CD14-positive monocyte (primary cell): ENCODE results near the gene CST2. TPM values are rescaled to one million over a fixed set of nuclear protein-coding genes. Genes with fewer than 3 reads are reported as not detected.

Experiments used
- DNase-seq, 3 donors: peaks; one replicate each; pipeline ENCODE4 v3.0.0-alpha.2; 2011 to 2022
- H2AFZ ChIP-seq: 2 replicates; pipeline ENCODE4 v1.6.0; 2012; ENCODE audit warnings: mild to moderate bottlenecking, low read depth, low read length, inconsistent platforms; ENCODE audit not compliant: insufficient read depth, poor library complexity, severe bottlenecking
- H3K27ac ChIP-seq, 2 donors: 1 replicate in 1 of 2; 2 replicates in 1 of 2; pipeline ENCODE4 v1.5.1; 2012 to 2013; ENCODE audit warnings: low read length in 2 of 2, control low read depth in 1 of 2, inconsistent platforms in 1 of 2, low read depth in 1 of 2, mild to moderate bottlenecking in 1 of 2
- H3K27me3 ChIP-seq, 2 donors: one replicate each; pipeline versions ENCODE4 v1.6.0 to v1.6.1; 2011 to 2013; ENCODE audit warnings: low read length in 2 of 2; ENCODE audit not compliant: control insufficient read depth in 2 of 2, insufficient read depth in 2 of 2
- H3K36me3 ChIP-seq, 2 donors: replicated peaks in 1 of 2; 1 replicate in 1 of 2; 2 replicates in 1 of 2; pipeline versions ENCODE4 v1.5.1 to v1.6.1; 2012 to 2013; ENCODE audit warnings: low read length in 2 of 2, control low read depth in 1 of 2, inconsistent platforms in 1 of 2, mild to moderate bottlenecking in 1 of 2; ENCODE audit not compliant: insufficient read depth in 2 of 2, control insufficient read depth in 1 of 2
- H3K4me1 ChIP-seq, 2 donors: 1 replicate in 1 of 2; 2 replicates in 1 of 2; pipeline versions ENCODE4 v1.5.1 to v1.6.1; 2012 to 2013; ENCODE audit warnings: low read length in 2 of 2, control low read depth in 1 of 2, inconsistent platforms in 1 of 2, mild to moderate bottlenecking in 1 of 2, moderate library complexity in 1 of 2; ENCODE audit not compliant: insufficient read depth in 2 of 2, control insufficient read depth in 1 of 2
- H3K4me2 ChIP-seq: replicated peaks from 2 replicates; pipeline ENCODE3; 2012; ENCODE audit warnings: low read length, moderate library complexity, mild to moderate bottlenecking; ENCODE audit not compliant: poor library complexity, severe bottlenecking; ENCODE audit errors: extremely low read depth
- H3K4me3 ChIP-seq, 3 experiments: fragments of 200-600 bp in 1 of 3; sonication (generic) in 1 of 3; replicated peaks in 1 of 3; 1 replicate in 2 of 3; 2 replicates in 1 of 3; pipeline ENCODE4 v1.5.1; 2011 to 2013; ENCODE audit warnings: low read length in 3 of 3, mild to moderate bottlenecking in 3 of 3, control low read depth in 2 of 3, low read depth in 2 of 3, inconsistent platforms in 1 of 3, moderate library complexity in 1 of 3
- H3K79me2 ChIP-seq: 2 replicates; pipeline ENCODE4 v1.6.0; 2012; ENCODE audit warnings: mild to moderate bottlenecking, control low read depth, inconsistent platforms, low read length, moderate library complexity; ENCODE audit not compliant: insufficient read depth
- H3K9ac ChIP-seq: 2 replicates; pipeline ENCODE4 v1.6.0; 2017; ENCODE audit warnings: low read length, mild to moderate bottlenecking; ENCODE audit not compliant: insufficient read depth, poor library complexity, severe bottlenecking
- H3K9me3 ChIP-seq, 2 donors: replicated peaks in 1 of 2; 1 replicate in 1 of 2; 2 replicates in 1 of 2; pipeline versions ENCODE4 v1.5.1 to v1.6.1; 2012 to 2013; ENCODE audit warnings: low read length in 2 of 2, control low read depth in 1 of 2; ENCODE audit not compliant: control insufficient read depth in 1 of 2, insufficient read depth in 1 of 2
- H4K20me1 ChIP-seq: 2 replicates; pipeline ENCODE4 v1.6.0; 2012; ENCODE audit warnings: mild to moderate bottlenecking, low read length, control low read depth, moderate library complexity; ENCODE audit not compliant: insufficient read depth
- H3K27ac Mint-ChIP-seq, 7 donors: one replicate each; pipeline ENCODE4 v1.8.0; 2020; ENCODE audit warnings: mild to moderate bottlenecking in 7 of 7, mixed read lengths in 7 of 7, moderate library complexity in 6 of 7, inconsistent platforms in 2 of 7
- H3K27me3 Mint-ChIP-seq, 3 donors: one replicate each; pipeline ENCODE4 v1.8.0; 2021 to 2022; ENCODE audit warnings: low read depth in 3 of 3, mild to moderate bottlenecking in 3 of 3, mixed read lengths in 3 of 3, moderate library complexity in 3 of 3, inconsistent platforms in 1 of 3
- H3K36me3 Mint-ChIP-seq, 2 donors: one replicate each; pipeline ENCODE4 v1.8.0; 2020; ENCODE audit warnings: mixed read lengths in 2 of 2, inconsistent platforms in 1 of 2, mild to moderate bottlenecking in 1 of 2
- H3K4me1 Mint-ChIP-seq: one replicate; pipeline ENCODE4 v1.8.0; 2020; ENCODE audit warnings: mild to moderate bottlenecking, mixed read lengths
- H3K4me3 Mint-ChIP-seq, 2 donors: one replicate each; pipeline ENCODE4 v1.8.0; 2020; ENCODE audit warnings: mild to moderate bottlenecking in 2 of 2, mixed read lengths in 2 of 2, moderate library complexity in 1 of 2
- H3K9me3 Mint-ChIP-seq, 7 donors: one replicate each; pipeline ENCODE4 v1.8.0; 2020 to 2022; ENCODE audit warnings: mixed read lengths in 7 of 7, mild to moderate bottlenecking in 6 of 7, moderate library complexity in 6 of 7, inconsistent platforms in 2 of 7
- WGBS: methylation state at CpG from one replicate; pipeline ENCODE4 v1.1.5; 2013; ENCODE audit warnings: missing lambda C conversion rate; ENCODE audit not compliant: insufficient coverage; 5-methylcytosine and 5-hydroxymethylcytosine counted together
- intact Hi-C, 2 donors: fragments of 100-400 bp; cut with micrococcal nuclease; formaldehyde crosslinking; loops; one replicate each; pipeline versions ENCODE4 v1.15.0 to v1.15.1; 2023
- polyA plus RNA-seq, 3 donors: library from polyadenylated mRNA; depleted of rRNA in 1 of 3; unstranded in 2 of 3; stranded (reverse) in 1 of 3; fragments of 300-500 nt in 2 of 3; fragments of >200 nt in 1 of 3; fragmentation: Illumina TruSeq in 2 of 3; gene quantifications; 1 replicate in 2 of 3; 2 replicates in 1 of 3; pipeline ENCODE4 v1.2.3, GENCODE V29; 2012 to 2021
- TF ChIP-seq, protein P1 (sequence below): fragments of 200-600 bp; IDR thresholded peaks from one replicate; pipeline ENCODE4 v1.8.0; 2022; ENCODE audit warnings: antibody characterized with exemption, mild to moderate bottlenecking

The CST2 gene
- polyA plus RNA-seq, 3 donors, result not detected

DNA sequence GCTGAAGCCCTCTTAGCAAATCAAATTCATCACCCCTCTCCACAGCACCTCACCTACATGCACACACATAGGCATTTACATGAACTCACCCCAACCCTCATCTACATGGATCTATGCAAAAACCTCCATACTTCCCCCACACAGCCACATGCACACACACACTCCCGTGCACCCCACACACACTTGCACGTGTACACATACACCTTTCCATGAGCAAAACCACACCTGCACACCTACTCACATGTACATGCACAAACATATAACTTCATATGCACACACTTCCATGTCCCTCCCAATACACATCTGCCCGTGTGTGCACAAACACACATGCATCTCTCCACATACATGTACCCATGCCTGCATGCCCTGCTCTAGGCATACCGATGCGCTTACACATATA is 29.7 kb upstream of the CST2 start:
- Histone ChIP-seq H3K4me3 (no peak overlapping the region), H3K4me1 (no peaks in the 10 kb centered on the region), H4K20me1 (no peaks in the 10 kb centered on the region), H3K27me3 (no peaks in the 10 kb centered on the region), H3K27ac (no peak overlapping the region), H3K9ac (no peak overlapping the region), H3K4me2 (no peak overlapping the region), H3K9me3 (no peaks in the 10 kb centered on the region), H2AFZ (no peak overlapping the region), H3K36me3 (no peaks in the 10 kb centered on the region), H3K79me2 (no peaks in the 10 kb centered on the region)
- H3K9me3 Mint-ChIP-seq, result no peaks in the 10 kb centered on the region
- peak overlapping the region in 1 of 7 donors; percentile 23 for H3K27ac Mint-ChIP-seq
- H3K27me3 Mint-ChIP-seq, result peaks cover 0 to 5% (median 3%) of the 10 kb centered on the region in 3 donors
- no peaks in the 10 kb centered on the region for H3K4me1 Mint-ChIP-seq
- no peak overlapping the region for H3K4me3 Mint-ChIP-seq
- no peaks in the 10 kb centered on the region for H3K36me3 Mint-ChIP-seq
- TF ChIP-seq, protein P1, sequence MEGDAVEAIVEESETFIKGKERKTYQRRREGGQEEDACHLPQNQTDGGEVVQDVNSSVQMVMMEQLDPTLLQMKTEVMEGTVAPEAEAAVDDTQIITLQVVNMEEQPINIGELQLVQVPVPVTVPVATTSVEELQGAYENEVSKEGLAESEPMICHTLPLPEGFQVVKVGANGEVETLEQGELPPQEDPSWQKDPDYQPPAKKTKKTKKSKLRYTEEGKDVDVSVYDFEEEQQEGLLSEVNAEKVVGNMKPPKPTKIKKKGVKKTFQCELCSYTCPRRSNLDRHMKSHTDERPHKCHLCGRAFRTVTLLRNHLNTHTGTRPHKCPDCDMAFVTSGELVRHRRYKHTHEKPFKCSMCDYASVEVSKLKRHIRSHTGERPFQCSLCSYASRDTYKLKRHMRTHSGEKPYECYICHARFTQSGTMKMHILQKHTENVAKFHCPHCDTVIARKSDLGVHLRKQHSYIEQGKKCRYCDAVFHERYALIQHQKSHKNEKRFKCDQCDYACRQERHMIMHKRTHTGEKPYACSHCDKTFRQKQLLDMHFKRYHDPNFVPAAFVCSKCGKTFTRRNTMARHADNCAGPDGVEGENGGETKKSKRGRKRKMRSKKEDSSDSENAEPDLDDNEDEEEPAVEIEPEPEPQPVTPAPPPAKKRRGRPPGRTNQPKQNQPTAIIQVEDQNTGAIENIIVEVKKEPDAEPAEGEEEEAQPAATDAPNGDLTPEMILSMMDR, result no peak
- DNase-seq, result no peak
- 95% methylated on average over 5 of the region's 5 CpGs for WGBS
- intact Hi-C loops, result no loop called here

DNA sequence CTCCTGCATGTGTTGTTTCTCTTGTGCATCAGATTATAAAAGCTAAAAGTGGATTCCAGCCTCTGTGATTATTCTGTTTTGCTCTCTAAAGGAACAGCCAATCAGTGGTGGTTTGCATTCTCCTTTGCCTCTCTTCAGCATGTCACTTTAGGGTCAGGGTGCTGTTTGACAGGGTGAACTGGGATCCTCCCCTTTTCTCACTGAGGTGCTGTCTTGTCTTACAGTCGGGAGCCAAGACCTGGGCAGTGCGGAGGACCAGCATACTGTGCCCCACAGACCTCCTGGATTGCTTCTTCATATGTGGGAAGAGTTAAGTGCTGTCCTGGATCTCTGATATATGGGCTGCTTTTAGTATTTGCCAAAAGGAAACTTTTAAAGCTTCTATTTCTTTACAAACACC is 15.2 kb upstream of the CST2 start:
- Mint-ChIP-seq H3K27me3 (peaks cover 3 to 8% (median 4%) of the 10 kb centered on the region in 3 donors), H3K4me3 (no peak overlapping the region), H3K36me3 (no peaks in the 10 kb centered on the region), H3K27ac (no peak overlapping the region), H3K4me1 (no peaks in the 10 kb centered on the region), H3K9me3 (peaks cover 0 to 9% (median 2%) of the 10 kb centered on the region in 7 donors)
- H3K79me2 ChIP-seq, result no peaks in the 10 kb centered on the region
- no peaks in the 10 kb centered on the region for H3K27me3 ChIP-seq
- H3K4me1 ChIP-seq, result no peaks in the 10 kb centered on the region
- no peak for DNase-seq
- H3K4me3 ChIP-seq, result no peak overlapping the region
- no peaks in the 10 kb centered on the region for H3K9me3 ChIP-seq
- H2AFZ ChIP-seq, result no peak overlapping the region
- no peaks in the 10 kb centered on the region for H4K20me1 ChIP-seq
- intact Hi-C loops, result no loop called here
- H3K9ac ChIP-seq, result no peak overlapping the region
- H3K4me2 ChIP-seq, result no peak overlapping the region
- no peak overlapping the region for H3K27ac ChIP-seq
- WGBS, result no CpG with 5 or more reads among the region's 2 CpGs
- no peaks in the 10 kb centered on the region for H3K36me3 ChIP-seq
- TF ChIP-seq, protein P1, result no peak
